ENCODE measurements around the gene MBD4.

DNA sequence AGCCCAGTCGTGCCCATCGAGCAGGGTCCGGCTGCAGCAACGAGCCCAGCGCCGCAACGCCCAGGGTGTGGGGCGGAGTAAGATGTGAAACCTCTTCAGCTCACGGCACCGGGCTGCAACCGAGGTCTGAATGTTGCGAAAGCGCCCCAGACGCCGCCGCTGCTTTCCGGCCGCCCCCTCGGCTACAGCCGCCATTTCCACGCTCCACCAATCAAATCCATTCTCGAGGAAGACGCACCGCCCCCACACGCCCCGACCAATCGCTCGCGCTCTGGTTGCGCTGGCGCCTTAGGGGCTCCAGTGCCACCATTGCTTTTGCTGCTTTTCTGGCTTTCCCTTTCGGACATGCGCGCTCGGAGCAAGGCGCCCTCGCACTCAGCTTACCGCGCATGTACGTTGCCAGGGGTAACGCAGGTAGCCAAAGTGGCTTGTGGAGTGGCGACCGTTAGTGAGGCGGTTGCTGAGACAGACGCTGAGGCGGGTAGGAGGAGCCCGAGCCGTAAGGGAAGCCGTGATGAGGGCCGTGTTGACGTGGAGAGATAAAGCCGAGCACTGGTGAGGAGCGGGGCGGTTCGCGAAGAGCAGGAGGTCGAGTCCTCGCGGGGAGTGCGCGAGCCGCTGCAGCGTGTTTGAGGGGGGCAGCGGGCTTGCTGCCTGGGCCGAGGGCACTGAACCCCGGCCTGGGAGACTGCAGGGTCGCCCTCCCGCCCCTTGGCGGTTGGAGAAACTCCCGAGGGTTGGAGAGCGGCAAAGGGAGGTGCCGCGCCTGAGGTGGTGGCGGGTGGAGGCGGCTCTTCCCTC lies at the start of gene MBD4, which contains the start of gene IFT122:
- TF ChIP-seq ZBTB21 (CRISPR knock-in tag; IDR thresholded peaks at IDR 0.05; ENCODE audit: borderline replicate concordance): peak; percentile 58; the same call in 1 of the 2 replicates
- no peak for TF ChIP-seq TCF7 (CRISPR knock-in tag; IDR thresholded peaks at IDR 0.05; ENCODE audit: low read depth)
- 0 out of 2 replicates have a peak, but pooled peaks have one; percentile 36 for TF ChIP-seq CREB1 (CRISPR knock-in tag; IDR thresholded peaks at IDR 0.05)
- TF ChIP-seq ATF2 (CRISPR knock-in tag; IDR thresholded peaks at IDR 0.05; ENCODE audit: borderline replicate concordance, low read depth): no peak
- TF ChIP-seq, protein P1, sequence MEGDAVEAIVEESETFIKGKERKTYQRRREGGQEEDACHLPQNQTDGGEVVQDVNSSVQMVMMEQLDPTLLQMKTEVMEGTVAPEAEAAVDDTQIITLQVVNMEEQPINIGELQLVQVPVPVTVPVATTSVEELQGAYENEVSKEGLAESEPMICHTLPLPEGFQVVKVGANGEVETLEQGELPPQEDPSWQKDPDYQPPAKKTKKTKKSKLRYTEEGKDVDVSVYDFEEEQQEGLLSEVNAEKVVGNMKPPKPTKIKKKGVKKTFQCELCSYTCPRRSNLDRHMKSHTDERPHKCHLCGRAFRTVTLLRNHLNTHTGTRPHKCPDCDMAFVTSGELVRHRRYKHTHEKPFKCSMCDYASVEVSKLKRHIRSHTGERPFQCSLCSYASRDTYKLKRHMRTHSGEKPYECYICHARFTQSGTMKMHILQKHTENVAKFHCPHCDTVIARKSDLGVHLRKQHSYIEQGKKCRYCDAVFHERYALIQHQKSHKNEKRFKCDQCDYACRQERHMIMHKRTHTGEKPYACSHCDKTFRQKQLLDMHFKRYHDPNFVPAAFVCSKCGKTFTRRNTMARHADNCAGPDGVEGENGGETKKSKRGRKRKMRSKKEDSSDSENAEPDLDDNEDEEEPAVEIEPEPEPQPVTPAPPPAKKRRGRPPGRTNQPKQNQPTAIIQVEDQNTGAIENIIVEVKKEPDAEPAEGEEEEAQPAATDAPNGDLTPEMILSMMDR (IDR thresholded peaks at IDR 0.05): no peak
- TF ChIP-seq, protein P2, sequence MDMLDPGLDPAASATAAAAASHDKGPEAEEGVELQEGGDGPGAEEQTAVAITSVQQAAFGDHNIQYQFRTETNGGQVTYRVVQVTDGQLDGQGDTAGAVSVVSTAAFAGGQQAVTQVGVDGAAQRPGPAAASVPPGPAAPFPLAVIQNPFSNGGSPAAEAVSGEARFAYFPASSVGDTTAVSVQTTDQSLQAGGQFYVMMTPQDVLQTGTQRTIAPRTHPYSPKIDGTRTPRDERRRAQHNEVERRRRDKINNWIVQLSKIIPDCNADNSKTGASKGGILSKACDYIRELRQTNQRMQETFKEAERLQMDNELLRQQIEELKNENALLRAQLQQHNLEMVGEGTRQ (CRISPR knock-in tag; IDR thresholded peaks at IDR 0.05): no peak
- no peak for TF ChIP-seq ZNF121 (CRISPR knock-in tag; IDR thresholded peaks at IDR 0.05)
- no peak for TF ChIP-seq JUN (CRISPR knock-in tag; IDR thresholded peaks at IDR 0.05)
- TF ChIP-seq CREM (CRISPR knock-in tag; IDR thresholded peaks at IDR 0.05): peak; percentile 81
- no peak for TF ChIP-seq TP53 (CRISPR knock-in tag; IDR thresholded peaks at IDR 0.05)
